IPS-18a (cell line): Measurements from ENCODE around the gene RAVER2.

Source experiments
- H3K27ac ChIP-seq: one replicate; pipeline ENCODE4 v1.5.1; 2013; ENCODE audit warnings: low read length
- H3K27me3 ChIP-seq: one replicate; pipeline ENCODE4 v1.6.1; 2013; ENCODE audit warnings: mild to moderate bottlenecking, low read length; ENCODE audit not compliant: control insufficient read depth, insufficient read depth
- H3K36me3 ChIP-seq: one replicate; pipeline ENCODE4 v1.6.1; 2013; ENCODE audit warnings: low read depth, low read length; ENCODE audit not compliant: control insufficient read depth
- H3K4me1 ChIP-seq: one replicate; pipeline ENCODE4 v1.6.1; 2013; ENCODE audit warnings: low read depth, low read length; ENCODE audit not compliant: control insufficient read depth
- H3K4me3 ChIP-seq: one replicate; pipeline ENCODE4 v1.5.1; 2013; ENCODE audit warnings: low read length
- H3K9ac ChIP-seq: one replicate; pipeline ENCODE4 v1.6.1; 2013; ENCODE audit warnings: mild to moderate bottlenecking, low read length, moderate library complexity
- H3K9me3 ChIP-seq: one replicate; pipeline ENCODE4 v1.6.1; 2013; ENCODE audit warnings: low read depth, low read length; ENCODE audit not compliant: control insufficient read depth

RAVER2 gene

DNA sequence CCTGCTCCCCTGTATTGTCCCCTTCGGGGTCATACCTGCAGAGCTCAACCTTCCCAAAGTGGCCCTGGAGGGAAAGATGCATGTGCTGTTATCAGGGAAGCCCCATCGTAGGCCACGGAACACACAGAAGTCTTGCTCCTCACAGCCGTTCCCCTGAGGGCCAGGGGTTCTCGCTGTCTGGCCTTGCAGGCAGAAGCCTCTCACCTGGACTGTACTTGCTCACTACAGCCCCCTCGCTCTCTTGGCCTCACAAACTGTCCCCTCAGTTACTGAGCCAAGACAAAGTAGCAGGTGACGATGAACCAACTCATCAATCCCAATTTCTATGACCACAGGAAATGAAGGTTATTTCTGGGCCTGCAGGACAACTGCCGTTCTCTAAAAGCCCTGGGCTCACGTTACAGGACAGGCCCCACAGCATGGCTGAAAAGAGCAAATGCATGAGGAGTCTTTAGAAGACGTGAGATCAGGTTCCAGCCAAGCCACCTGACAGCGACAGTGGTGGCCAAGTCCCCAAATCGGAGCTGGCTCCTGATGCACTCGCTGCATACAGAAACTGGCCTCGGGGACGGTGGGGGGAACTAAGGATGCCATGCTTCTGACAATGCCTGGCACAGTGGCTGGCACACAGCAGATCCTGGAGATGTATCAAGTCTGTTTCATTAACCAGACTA lies 95.0 kb downstream of the RAVER2 start:
- Histone ChIP-seq H3K4me1 (no peaks in the 10 kb centered on the region), H3K4me3 (no peak overlapping the region), H3K27me3 (no peaks in the 10 kb centered on the region), H3K9ac (no peak overlapping the region), H3K36me3 (peaks cover 19% of the 10 kb centered on the region), H3K27ac (no peak overlapping the region), H3K9me3 (no peaks in the 10 kb centered on the region)

DNA sequence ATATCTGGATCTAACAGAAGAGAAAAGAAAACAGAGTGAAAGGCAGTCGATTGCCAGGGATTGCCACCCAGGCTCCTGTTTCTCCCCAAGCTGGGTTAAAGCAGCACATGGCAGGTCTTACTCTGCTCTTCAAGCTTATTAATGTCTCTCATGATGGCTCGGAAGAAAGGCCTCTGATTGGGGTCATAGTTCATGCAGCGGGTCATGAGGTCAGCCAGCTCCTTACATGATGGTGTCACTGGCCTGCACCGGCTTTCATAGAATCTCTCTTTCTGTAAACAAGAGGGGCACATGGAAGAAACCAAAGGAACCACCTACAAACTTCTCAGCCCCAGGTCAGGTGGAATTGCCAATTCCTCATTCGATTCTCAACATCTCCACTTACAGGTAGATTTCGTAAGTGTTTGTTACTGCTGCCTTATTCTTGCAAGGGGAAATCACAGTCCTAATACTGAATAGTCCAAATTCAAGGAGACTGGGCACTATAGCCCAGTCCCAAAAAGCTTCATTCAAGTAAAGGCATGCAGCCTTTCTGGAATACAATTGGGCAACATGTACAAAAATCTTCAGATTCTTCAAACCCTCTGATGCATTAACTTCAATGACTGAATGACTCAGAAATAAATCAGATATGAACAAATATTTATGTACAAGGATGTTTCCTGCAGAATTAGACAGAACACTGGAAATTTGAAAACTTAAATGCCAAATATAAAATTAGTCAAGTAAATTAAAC lies 96.6 kb downstream of the RAVER2 start:
- H3K9me3 ChIP-seq: no peaks in the 10 kb centered on the region
- no peak overlapping the region for H3K4me3 ChIP-seq
- no peaks in the 10 kb centered on the region for H3K4me1 ChIP-seq
- H3K27me3 ChIP-seq: no peaks in the 10 kb centered on the region
- H3K27ac ChIP-seq: no peak overlapping the region
- H3K36me3 ChIP-seq: peaks cover 10% of the 10 kb centered on the region
- no peak overlapping the region for H3K9ac ChIP-seq

DNA sequence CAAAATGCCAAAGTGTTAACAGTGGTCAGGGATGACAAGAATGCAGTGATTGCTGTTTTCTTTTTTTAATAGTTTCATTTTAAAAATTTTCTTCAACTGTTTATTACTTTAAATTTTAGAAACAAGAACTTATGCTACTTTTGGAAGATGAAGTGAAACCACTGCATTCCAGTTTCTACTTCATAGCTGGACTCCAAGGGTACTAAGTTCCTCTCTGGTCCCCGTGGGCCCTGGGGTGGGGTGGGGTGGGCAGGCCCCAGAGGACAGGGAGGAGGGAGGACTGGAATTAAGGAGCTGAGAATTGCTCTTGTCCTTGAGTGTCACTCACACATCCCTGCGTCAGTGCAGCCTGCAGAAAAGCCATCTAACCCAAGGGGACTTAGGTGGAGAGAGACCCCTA lies 97.3 kb downstream of the RAVER2 start:
- H3K4me1 ChIP-seq: no peaks in the 10 kb centered on the region
- no peaks in the 10 kb centered on the region for H3K27me3 ChIP-seq
- no peaks in the 10 kb centered on the region for H3K9me3 ChIP-seq
- peaks cover 5% of the 10 kb centered on the region for H3K36me3 ChIP-seq
- no peak overlapping the region for H3K9ac ChIP-seq
- H3K4me3 ChIP-seq: no peak overlapping the region
- H3K27ac ChIP-seq: no peak overlapping the region

DNA sequence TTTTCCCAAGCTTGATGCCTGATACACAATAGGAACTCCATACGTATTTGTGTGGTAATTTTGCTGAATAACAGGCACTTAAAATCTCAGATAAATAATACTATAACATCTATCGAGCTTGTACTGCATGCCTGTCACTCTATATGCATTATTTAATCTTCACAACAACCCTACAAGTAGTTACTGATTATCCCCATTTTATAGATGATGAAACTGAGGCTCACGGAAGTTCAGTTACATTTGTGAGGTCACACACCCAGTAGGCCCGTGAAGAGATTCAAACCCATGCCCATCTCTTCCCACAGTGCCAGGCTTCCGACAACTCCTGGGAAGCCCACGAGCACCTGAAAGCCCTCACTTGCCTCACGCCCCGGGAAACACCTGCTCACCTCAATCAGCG lies 98.8 kb downstream of the RAVER2 start:
- Histone ChIP-seq H3K4me1 (no peaks in the 10 kb centered on the region), H3K27ac (no peak overlapping the region), H3K9ac (no peak overlapping the region), H3K9me3 (no peaks in the 10 kb centered on the region), H3K4me3 (no peak overlapping the region), H3K36me3 (no peaks in the 10 kb centered on the region), H3K27me3 (no peaks in the 10 kb centered on the region)

DNA sequence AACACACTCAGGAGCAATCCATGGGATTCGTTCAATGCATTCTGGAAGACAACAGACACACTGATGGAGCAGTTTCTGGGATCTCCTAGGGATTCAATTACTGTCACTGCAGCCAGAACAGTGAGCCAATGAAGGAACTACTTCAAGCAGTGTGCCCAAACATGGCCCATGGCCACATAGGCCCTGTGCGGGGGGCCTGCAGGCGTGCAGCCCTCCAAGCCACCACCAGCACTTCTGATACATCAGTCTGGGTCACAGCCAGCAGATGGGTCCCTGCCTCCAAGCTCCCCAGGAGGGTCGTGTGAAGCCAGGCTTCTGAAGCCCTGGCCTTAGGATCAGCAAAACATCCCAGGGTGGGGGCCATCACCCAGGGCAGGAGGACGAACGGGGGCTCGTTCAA lies 99.3 kb downstream of the RAVER2 start:
- Histone ChIP-seq H3K4me3 (no peak overlapping the region), H3K27me3 (no peaks in the 10 kb centered on the region), H3K4me1 (no peaks in the 10 kb centered on the region), H3K9me3 (no peaks in the 10 kb centered on the region), H3K27ac (no peak overlapping the region), H3K36me3 (no peaks in the 10 kb centered on the region), H3K9ac (no peak overlapping the region)

DNA sequence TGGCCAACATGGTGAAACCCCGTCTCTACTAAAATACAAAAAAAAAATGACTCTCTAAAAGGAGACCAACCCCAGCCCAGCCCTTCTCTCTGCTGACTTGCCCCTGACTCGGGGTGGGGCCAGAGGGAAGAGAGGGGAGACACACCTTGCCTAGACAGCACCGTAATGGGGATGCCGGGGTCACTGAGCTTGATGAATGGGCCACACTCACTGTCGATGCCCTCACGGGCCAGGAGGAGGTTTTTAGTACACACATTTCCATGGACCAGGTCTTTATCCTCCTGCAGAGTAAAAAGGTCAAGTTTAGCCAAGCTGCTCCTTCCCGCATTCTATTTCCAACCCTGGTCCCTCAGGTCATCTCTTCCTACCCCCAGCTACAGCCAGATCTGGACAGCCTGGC lies 99.7 kb downstream of the RAVER2 start:
- Histone ChIP-seq H3K27ac (no peak overlapping the region), H3K36me3 (peaks cover 2% of the 10 kb centered on the region), H3K27me3 (no peaks in the 10 kb centered on the region), H3K4me3 (no peak overlapping the region), H3K9me3 (no peaks in the 10 kb centered on the region), H3K4me1 (no peaks in the 10 kb centered on the region), H3K9ac (no peak overlapping the region)

DNA sequence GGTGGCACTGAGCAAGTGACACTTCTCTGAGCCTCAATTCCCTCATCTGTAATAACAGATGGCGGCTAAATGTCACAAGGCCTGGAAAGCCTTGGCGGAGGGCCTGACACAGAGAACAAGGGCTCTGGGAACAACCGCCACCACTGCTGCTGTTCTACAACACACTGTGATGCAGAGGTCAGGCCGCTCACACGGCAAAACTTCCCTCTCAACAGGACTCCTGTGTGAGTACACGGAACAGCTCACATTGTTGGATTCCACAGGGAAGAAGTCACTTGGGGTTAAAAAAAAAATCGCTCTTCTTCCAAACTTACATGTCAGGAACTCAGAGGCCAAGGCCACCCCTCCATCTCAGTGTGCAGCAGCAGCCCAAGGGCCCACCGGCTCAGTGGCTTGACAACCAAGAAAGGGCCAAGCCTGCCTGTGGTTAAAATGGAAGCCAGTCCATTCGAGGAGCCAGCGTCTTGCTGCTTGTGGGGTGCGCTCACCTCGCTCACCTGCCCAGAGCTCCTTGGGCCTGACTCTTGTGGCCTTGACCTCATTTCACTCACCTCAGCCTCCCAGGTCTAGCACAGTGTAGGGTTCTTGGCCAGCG lies 101.1 kb downstream of the RAVER2 start:
- Histone ChIP-seq H3K4me3 (no peak overlapping the region), H3K27me3 (no peaks in the 10 kb centered on the region), H3K36me3 (peaks cover 3% of the 10 kb centered on the region), H3K4me1 (no peaks in the 10 kb centered on the region), H3K27ac (no peak overlapping the region), H3K9ac (no peak overlapping the region), H3K9me3 (no peaks in the 10 kb centered on the region)

DNA sequence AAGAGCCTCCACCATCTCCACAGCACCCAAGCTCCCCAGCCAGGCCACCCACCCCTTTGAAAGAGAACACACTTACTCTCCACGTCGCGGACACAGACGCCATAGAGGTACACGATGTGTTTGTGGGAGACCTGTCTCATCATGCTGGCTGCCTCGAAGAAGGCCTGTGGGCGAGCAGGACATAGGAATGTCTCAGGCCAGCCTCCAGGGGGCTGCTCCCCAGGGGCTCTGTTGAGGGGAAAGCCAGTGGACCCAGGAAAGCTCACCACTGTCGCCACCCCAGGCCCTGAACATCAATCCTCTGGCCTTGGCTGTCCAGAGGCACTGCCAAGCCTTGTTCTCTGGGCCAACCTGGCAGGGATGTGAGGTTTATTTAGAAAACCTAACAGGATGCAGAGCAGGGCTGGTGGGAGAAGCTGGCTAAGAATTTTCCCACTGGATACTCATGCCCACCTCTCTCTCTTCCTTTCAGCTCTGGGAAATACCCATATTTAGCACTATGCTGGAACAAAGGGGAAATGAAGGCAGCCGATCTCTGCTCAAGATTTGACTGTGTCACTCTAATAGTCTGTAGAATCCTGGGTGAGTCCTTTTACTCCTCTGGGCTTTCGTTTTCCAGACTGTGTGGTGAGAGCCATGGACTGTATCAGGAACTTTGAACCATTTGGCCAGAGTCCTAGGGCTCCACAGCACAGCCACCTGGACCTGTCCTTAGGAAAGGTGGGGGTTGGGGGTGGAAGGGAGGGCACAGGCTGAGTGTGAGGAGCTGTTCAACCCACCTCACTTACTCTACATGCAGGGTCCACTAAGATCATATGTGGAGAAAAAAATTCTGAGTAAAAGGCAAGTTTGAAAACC lies 101.9 kb downstream of the RAVER2 start:
- Histone ChIP-seq H3K36me3 (peaks cover 3% of the 10 kb centered on the region), H3K27me3 (no peaks in the 10 kb centered on the region), H3K4me3 (no peak overlapping the region), H3K27ac (no peak overlapping the region), H3K9me3 (no peaks in the 10 kb centered on the region), H3K9ac (no peak overlapping the region), H3K4me1 (no peaks in the 10 kb centered on the region)

DNA sequence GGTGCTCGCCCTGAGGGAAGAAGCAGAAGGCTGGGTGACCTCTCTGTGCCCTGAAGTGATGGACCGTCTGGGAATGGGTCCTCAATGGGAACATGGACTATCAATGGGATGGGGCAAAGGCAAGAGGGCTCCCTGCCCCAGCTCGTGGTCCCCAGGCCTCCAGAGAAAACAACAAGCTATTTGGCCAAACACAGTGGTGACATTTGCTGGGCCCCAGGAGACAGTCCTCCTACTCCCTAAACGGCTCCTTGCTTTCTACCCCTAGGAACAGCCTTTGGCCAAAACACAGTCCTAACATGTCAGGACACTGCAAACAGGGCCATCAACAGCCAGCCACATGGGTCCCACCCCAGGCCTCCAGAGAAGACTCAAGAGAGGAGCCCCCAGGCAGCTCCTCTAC lies 102.8 kb downstream of the RAVER2 start:
- H3K27me3 ChIP-seq: no peaks in the 10 kb centered on the region
- no peaks in the 10 kb centered on the region for H3K9me3 ChIP-seq
- no peak overlapping the region for H3K9ac ChIP-seq
- H3K4me3 ChIP-seq: no peak overlapping the region
- peaks cover 3% of the 10 kb centered on the region for H3K36me3 ChIP-seq
- no peak overlapping the region for H3K27ac ChIP-seq
- H3K4me1 ChIP-seq: no peaks in the 10 kb centered on the region

DNA sequence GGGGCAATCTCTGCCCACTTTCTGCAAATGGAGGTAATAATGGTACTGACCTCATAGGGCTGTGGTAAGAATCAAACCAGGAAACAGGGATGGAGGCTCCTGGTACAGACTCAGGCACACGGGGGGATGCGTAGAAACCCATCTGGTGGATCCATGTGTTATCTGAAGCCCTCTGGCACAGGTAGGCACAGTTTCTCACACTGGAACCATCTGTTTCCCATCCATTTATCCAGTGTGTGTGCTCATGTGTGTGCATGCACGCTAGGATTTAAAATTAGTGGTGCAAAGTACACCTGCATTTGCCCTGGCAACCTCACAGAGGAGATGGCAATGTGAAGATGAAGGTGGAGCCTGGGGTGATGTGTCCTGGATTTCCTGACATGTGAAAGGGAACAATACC lies 103.3 kb downstream of the RAVER2 start:
- Histone ChIP-seq H3K36me3 (peaks cover 3% of the 10 kb centered on the region), H3K4me1 (no peaks in the 10 kb centered on the region), H3K9ac (no peak overlapping the region), H3K4me3 (no peak overlapping the region), H3K27me3 (no peaks in the 10 kb centered on the region), H3K27ac (no peak overlapping the region), H3K9me3 (no peaks in the 10 kb centered on the region)

DNA sequence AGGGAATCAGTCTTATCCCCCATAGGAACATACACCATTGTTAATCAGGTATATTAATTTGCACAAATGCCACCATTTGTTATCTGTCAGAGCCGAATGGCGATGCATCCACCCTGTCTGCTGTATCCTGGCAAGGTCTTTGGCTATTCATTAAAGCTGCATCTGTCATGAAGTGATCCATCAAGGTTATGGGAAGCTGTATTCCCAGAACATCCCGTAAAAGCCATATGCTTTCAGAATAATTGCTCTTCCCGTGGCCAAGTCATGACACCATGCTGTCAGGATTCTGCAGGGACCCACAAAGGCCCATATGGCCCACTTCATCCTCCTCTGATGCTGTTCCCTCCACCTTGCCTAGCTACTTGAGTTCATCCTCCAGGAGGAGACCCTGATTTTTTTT lies 103.9 kb downstream of the RAVER2 start:
- Histone ChIP-seq H3K4me1 (no peaks in the 10 kb centered on the region), H3K9ac (no peak overlapping the region), H3K9me3 (no peaks in the 10 kb centered on the region), H3K27ac (no peak overlapping the region), H3K4me3 (no peak overlapping the region), H3K36me3 (peaks cover 3% of the 10 kb centered on the region), H3K27me3 (no peaks in the 10 kb centered on the region)
